ENCODE measurements around the gene NRL. TPM values are rescaled to one million over a fixed set of nuclear protein-coding genes. Genes with fewer than 3 reads are reported as not detected.

The NRL gene
- total RNA-seq, 1 experiment from 2014 or later: 2.3 TPM

DNA sequence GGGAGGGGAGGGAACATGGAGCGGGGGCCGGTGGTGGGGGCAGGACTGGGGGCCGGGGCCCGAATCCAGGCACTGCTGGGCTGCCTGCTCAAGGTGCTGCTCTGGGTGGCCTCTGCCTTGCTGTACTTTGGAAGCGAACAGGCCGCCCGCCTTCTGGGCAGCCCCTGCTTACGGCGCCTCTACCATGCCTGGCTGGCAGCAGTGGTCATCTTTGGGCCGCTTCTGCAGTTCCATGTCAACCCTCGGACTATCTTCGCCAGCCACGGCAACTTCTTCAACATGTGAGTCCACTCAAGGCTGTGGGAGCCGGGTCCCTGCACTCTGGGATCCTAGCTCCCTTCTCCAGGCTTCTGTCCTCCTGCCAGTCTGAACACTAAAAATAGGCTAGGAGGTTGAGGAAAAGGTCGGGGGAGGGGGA, 16.8 kb upstream of the NRL start:
- H3K36me3 ChIP-seq (ENCODE audit: low read depth): no peaks in the 10 kb centered on the region
- TF ChIP-seq CTCF (conservative IDR thresholded peaks at IDR 0.05) (no peak), EZH2 (IDR thresholded peaks at IDR 0.05; ENCODE audit: low read depth) (no peak)
- intact Hi-C loops (cut with micrococcal nuclease; ENCODE audit: unreplicated experiment): no loop called here
- BruUV-seq (replicated peaks): no TSS peak
- ChIA-PET POLR2A (ENCODE audit: unreplicated experiment) (interaction anchor here (0.9 kb wide), 1 partner anchor 82 kb away, joined by 6 read pairs; no protein-coding TSS in a partner anchor), CTCF (no interaction called here)
- H4K20me1 ChIP-seq (ENCODE audit: insufficient read depth): no peaks in the 10 kb centered on the region
- H3K27ac ChIP-seq: no peak overlapping the region
- DNase-seq: no peak
- H3K9me3 ChIP-seq (ENCODE audit: insufficient read depth, low read depth): no peaks in the 10 kb centered on the region
- 0 out of 2 replicates have a peak, but pooled peaks cover under 1% of the 10 kb centered on the region for H3K79me2 ChIP-seq (ENCODE audit: low read depth)
- no peaks in the 10 kb centered on the region for H3K9me2 ChIP-seq (ENCODE audit: insufficient read depth)
- no peak overlapping the region for H2AFZ ChIP-seq
- peaks cover 7% of the 10 kb centered on the region; the same call in 1 of the 2 replicates for H3F3A ChIP-seq (ENCODE audit: insufficient read depth, low read depth)
- H3K4me2 ChIP-seq: no peak overlapping the region
- H3K4me1 ChIP-seq (replicated peaks; ENCODE audit: insufficient read depth): peaks cover 6% of the 10 kb centered on the region; the same call in 1 of the 2 replicates
- H3K4me3 ChIP-seq: no peak overlapping the region
- H3K27me3 ChIP-seq (ENCODE audit: insufficient read depth, low read depth): no peaks in the 10 kb centered on the region

GRCh38 chr14:24130717-24131548, 16.2 kb upstream of the NRL start:
- H4K20me1 ChIP-seq (ENCODE audit: insufficient read depth): no peaks in the 10 kb centered on the region
- ChIA-PET POLR2A (ENCODE audit: unreplicated experiment) (interaction anchor here (0.9 kb wide), 1 partner anchor 81 kb away, joined by 6 read pairs; no protein-coding TSS in a partner anchor), CTCF (no interaction called here)
- H3F3A ChIP-seq (ENCODE audit: insufficient read depth, low read depth): peaks cover 7% of the 10 kb centered on the region; the same call in 1 of the 2 replicates
- H3K9me2 ChIP-seq (ENCODE audit: insufficient read depth): no peaks in the 10 kb centered on the region
- intact Hi-C loops (cut with micrococcal nuclease; ENCODE audit: unreplicated experiment): no loop called here
- no peak for DNase-seq
- H3K36me3 ChIP-seq (ENCODE audit: low read depth): no peaks in the 10 kb centered on the region
- H3K27ac ChIP-seq: no peak overlapping the region
- H3K79me2 ChIP-seq (ENCODE audit: low read depth): no peaks in the 10 kb centered on the region
- H3K4me2 ChIP-seq: no peak overlapping the region
- H2AFZ ChIP-seq: no peak overlapping the region
- H3K4me3 ChIP-seq: no peak overlapping the region
- peaks cover 6% of the 10 kb centered on the region; the same call in 1 of the 2 replicates for H3K4me1 ChIP-seq (replicated peaks; ENCODE audit: insufficient read depth)
- no peaks in the 10 kb centered on the region for H3K27me3 ChIP-seq (ENCODE audit: insufficient read depth, low read depth)
- no TSS peak for BruUV-seq (replicated peaks)
- TF ChIP-seq CTCF (conservative IDR thresholded peaks at IDR 0.05): no peak
- no peak for TF ChIP-seq EZH2 (IDR thresholded peaks at IDR 0.05; ENCODE audit: low read depth)
- no peaks in the 10 kb centered on the region for H3K9me3 ChIP-seq (ENCODE audit: insufficient read depth, low read depth)

- H3K4me2 ChIP-seq: no peak within 1 kb of the TSS
- no peak for TF ChIP-seq CTCF (conservative IDR thresholded peaks at IDR 0.05)
- TF ChIP-seq EZH2 (IDR thresholded peaks at IDR 0.05; ENCODE audit: low read depth): no peak
- no peaks in the 10 kb centered on the region for H3K27me3 ChIP-seq (ENCODE audit: insufficient read depth, low read depth)
- no peak within 1 kb of the TSS for H2AFZ ChIP-seq
- peaks cover 4% of the 10 kb centered on the region; the same call in 1 of the 2 replicates for H3F3A ChIP-seq (ENCODE audit: insufficient read depth, low read depth)
- no TSS peak for BruUV-seq (replicated peaks)
- no peak within 1 kb of the TSS for H3K27ac ChIP-seq
- no peaks in the 10 kb centered on the region for H3K9me3 ChIP-seq (ENCODE audit: insufficient read depth, low read depth)
- POLR2A ChIA-PET (ENCODE audit: unreplicated experiment): no interaction called here
- no peaks in the 10 kb centered on the region for H3K9me2 ChIP-seq (ENCODE audit: insufficient read depth)
- DNase-seq: no peak
- H3K79me2 ChIP-seq (ENCODE audit: low read depth): no peaks in the 10 kb centered on the region
- intact Hi-C loops (cut with micrococcal nuclease; ENCODE audit: unreplicated experiment): no loop called here
- H3K36me3 ChIP-seq (ENCODE audit: low read depth): no peaks in the 10 kb centered on the region
- no peaks in the 10 kb centered on the region for H4K20me1 ChIP-seq (ENCODE audit: insufficient read depth)
- CTCF ChIA-PET: no interaction called here
- H3K4me3 ChIP-seq: no peak within 1 kb of the TSS
- peaks cover 4% of the 10 kb centered on the region; the same call in 1 of the 2 replicates for H3K4me1 ChIP-seq (replicated peaks; ENCODE audit: insufficient read depth)
Measured at GRCh38 chr14:24130380-24130716, 15.6 kb upstream of the NRL start, which contains the start of gene FITM1. TSS of gene FITM1 (plus strand) at chr14:24130659. CDS start at chr14:24131564, 905 bp downstream.

Data from PC-9 (cell line).